Peyer's patch (tissue), 4 donors: ENCODE measurements around the gene CNN2.

ENCODE experiments used
- CTCF ChIP-seq, 6 experiments: fragments of 450-650 bp in 4 of 6; fragments of 200-600 bp in 2 of 6; sonication (generic) in 1 of 6; IDR thresholded peaks; one replicate each; pipeline ENCODE4 v1.5.1; 2017 to 2019; ENCODE audit warnings: antibody characterized with exemption in 6 of 6, mild to moderate bottlenecking in 3 of 6, moderate library complexity in 1 of 6
- POLR2A ChIP-seq, 2 donors: fragments of 450-650 bp; IDR thresholded peaks; one replicate each; pipeline ENCODE4 v1.5.1; 2017; ENCODE audit warnings: antibody characterized with exemption in 2 of 2, mild to moderate bottlenecking in 2 of 2, moderate library complexity in 2 of 2

GRCh38 chr19:998064-998463 is 28.3 kb upstream of the CNN2 start:
- TF ChIP-seq CTCF (IDR thresholded peaks at IDR 0.05) (no peak), POLR2A (IDR thresholded peaks at IDR 0.05) (no peak)
